ENCODE data around the gene ACADS.
"Not testable (repeated sequence)": the region's sequence is repeated elsewhere in the genome, so short reads cannot be mapped to it uniquely, and the experiment has no call there.

The ACADS gene

GRCh38 chr12:120724720-120725119 is 906 bp upstream of the ACADS start:
- Histone ChIP-seq H3K27ac (ENCODE audit: low read depth, low read length) (no peak overlapping the region), H3K27me3 (ENCODE audit: control insufficient read depth in 1 of 2, insufficient read depth in 2 of 2, low read length in 2 of 2) (no peaks in the 10 kb centered on the region), H3K4me3 (ENCODE audit: low read depth in 1 of 2, low read length in 2 of 2) (peak overlapping the region in 1 of 2 donors; percentile 80), H3K9me3 (ENCODE audit: control insufficient read depth in 1 of 2, low read length in 2 of 2) (no peaks in the 10 kb centered on the region), H3K9ac (ENCODE audit: low read depth in 1 of 2, low read length in 2 of 2) (no peak overlapping the region), H3K4me1 (ENCODE audit: control insufficient read depth in 1 of 2, insufficient read depth in 2 of 2, low read length in 2 of 2) (peaks cover 29 to 42% of the 10 kb centered on the region in 2 donors), H3K36me3 (ENCODE audit: control insufficient read depth in 1 of 2, insufficient read depth in 2 of 2, low read length in 2 of 2) (peaks cover 19 to 63% of the 10 kb centered on the region in 2 donors)

- Histone ChIP-seq H3K4me3 (ENCODE audit: low read depth in 1 of 2, low read length in 2 of 2) (peak overlapping the region; percentile 80 to 88), H3K27ac (ENCODE audit: low read depth, low read length) (no peak overlapping the region)
Observed at GRCh38 chr12:120725151-120725658, 421 bp upstream of the ACADS start.

GRCh38 chr12:120726510-120726793 is 826 bp downstream of the ACADS start:
- Histone ChIP-seq H3K9ac (ENCODE audit: low read depth in 1 of 2, low read length in 2 of 2) (peak overlapping the region; percentile 88 to 93), H3K9me3 (ENCODE audit: control insufficient read depth in 1 of 2, low read length in 2 of 2) (no peaks in the 10 kb centered on the region), H3K4me3 (ENCODE audit: low read depth in 1 of 2, low read length in 2 of 2) (peak overlapping the region; percentile 80 to 88), H3K4me1 (ENCODE audit: control insufficient read depth in 1 of 2, insufficient read depth in 2 of 2, low read length in 2 of 2) (peaks cover 15 to 29% of the 10 kb centered on the region in 2 donors), H3K27me3 (ENCODE audit: control insufficient read depth in 1 of 2, insufficient read depth in 2 of 2, low read length in 2 of 2) (no peaks in the 10 kb centered on the region), H3K27ac (ENCODE audit: low read depth, low read length) (no peak overlapping the region), H3K36me3 (ENCODE audit: control insufficient read depth in 1 of 2, insufficient read depth in 2 of 2, low read length in 2 of 2) (peaks cover 16 to 56% of the 10 kb centered on the region in 2 donors)

More at GRCh38 chr12:120725151-120725658, 421 bp upstream of the ACADS start:
- peak overlapping the region; percentile 88 to 93 for H3K9ac ChIP-seq (ENCODE audit: low read depth in 1 of 2, low read length in 2 of 2)
- H3K9me3 ChIP-seq (ENCODE audit: control insufficient read depth in 1 of 2, low read length in 2 of 2), result no peaks in the 10 kb centered on the region
- H3K4me1 ChIP-seq (ENCODE audit: control insufficient read depth in 1 of 2, insufficient read depth in 2 of 2, low read length in 2 of 2), result peaks cover 25 to 37% of the 10 kb centered on the region in 2 donors
- no peaks in the 10 kb centered on the region for H3K27me3 ChIP-seq (ENCODE audit: control insufficient read depth in 1 of 2, insufficient read depth in 2 of 2, low read length in 2 of 2)
- peaks cover 19 to 60% of the 10 kb centered on the region in 2 donors for H3K36me3 ChIP-seq (ENCODE audit: control insufficient read depth in 1 of 2, insufficient read depth in 2 of 2, low read length in 2 of 2)

- H3K36me3 ChIP-seq (ENCODE audit: control insufficient read depth in 1 of 2, insufficient read depth in 2 of 2, low read length in 2 of 2), result peaks cover 14 to 51% of the 10 kb centered on the region in 2 donors
- H3K4me1 ChIP-seq (ENCODE audit: control insufficient read depth in 1 of 2, insufficient read depth in 2 of 2, low read length in 2 of 2), result peaks cover 15 to 29% of the 10 kb centered on the region in 2 donors
- H3K9ac ChIP-seq (ENCODE audit: low read depth in 1 of 2, low read length in 2 of 2), result peak overlapping the region; percentile 88 to 93
- peak overlapping the region; percentile 80 to 88 for H3K4me3 ChIP-seq (ENCODE audit: low read depth in 1 of 2, low read length in 2 of 2)
- no peaks in the 10 kb centered on the region for H3K27me3 ChIP-seq (ENCODE audit: control insufficient read depth in 1 of 2, insufficient read depth in 2 of 2, low read length in 2 of 2)
- no peak overlapping the region for H3K27ac ChIP-seq (ENCODE audit: low read depth, low read length)
- H3K9me3 ChIP-seq (ENCODE audit: control insufficient read depth in 1 of 2, low read length in 2 of 2), result no peaks in the 10 kb centered on the region
Observed at GRCh38 chr12:120726961-120727360, 1.3 kb downstream of the ACADS start.

GRCh38 chr12:120732198-120732597 is 6.6 kb downstream of the ACADS start:
- H3K9ac ChIP-seq (ENCODE audit: low read depth in 1 of 2, low read length in 2 of 2); H3K27me3 ChIP-seq (ENCODE audit: control insufficient read depth in 1 of 2, insufficient read depth in 2 of 2, low read length in 2 of 2); H3K27ac ChIP-seq (ENCODE audit: low read depth, low read length); H3K4me3 ChIP-seq (ENCODE audit: low read depth in 1 of 2, low read length in 2 of 2); H3K9me3 ChIP-seq (ENCODE audit: control insufficient read depth in 1 of 2, low read length in 2 of 2): not testable (repeated sequence)
- H3K36me3 ChIP-seq (ENCODE audit: control insufficient read depth in 1 of 2, insufficient read depth in 2 of 2, low read length in 2 of 2), result peaks cover 5 to 48% of the 10 kb centered on the region in 2 donors
- peaks cover 0 to 12% of the 10 kb centered on the region in 2 donors for H3K4me1 ChIP-seq (ENCODE audit: control insufficient read depth in 1 of 2, insufficient read depth in 2 of 2, low read length in 2 of 2)

- Histone ChIP-seq H3K9me3 (ENCODE audit: control insufficient read depth in 1 of 2, low read length in 2 of 2) (no peaks in the 10 kb centered on the region), H3K27me3 (ENCODE audit: control insufficient read depth in 1 of 2, insufficient read depth in 2 of 2, low read length in 2 of 2) (no peaks in the 10 kb centered on the region), H3K27ac (ENCODE audit: low read depth, low read length) (no peak overlapping the region), H3K4me1 (ENCODE audit: control insufficient read depth in 1 of 2, insufficient read depth in 2 of 2, low read length in 2 of 2) (peaks cover 0 to 3% of the 10 kb centered on the region in 2 donors), H3K4me3 (ENCODE audit: low read depth in 1 of 2, low read length in 2 of 2) (no peak overlapping the region), H3K9ac (ENCODE audit: low read depth in 1 of 2, low read length in 2 of 2) (no peak overlapping the region), H3K36me3 (ENCODE audit: control insufficient read depth in 1 of 2, insufficient read depth in 2 of 2, low read length in 2 of 2) (peaks cover 5 to 52% of the 10 kb centered on the region in 2 donors)
Observed at GRCh38 chr12:120733574-120733973, 7.9 kb downstream of the ACADS start.

GRCh38 chr12:120734210-120734609 is 8.6 kb downstream of the ACADS start:
- no peak overlapping the region for H3K4me3 ChIP-seq (ENCODE audit: low read depth in 1 of 2, low read length in 2 of 2)

GRCh38 chr12:120735181-120735580 is 9.6 kb downstream of the ACADS start:
- peaks cover 5 to 52% of the 10 kb centered on the region in 2 donors for H3K36me3 ChIP-seq (ENCODE audit: control insufficient read depth in 1 of 2, insufficient read depth in 2 of 2, low read length in 2 of 2)
- H3K9me3 ChIP-seq (ENCODE audit: control insufficient read depth in 1 of 2, low read length in 2 of 2), result no peaks in the 10 kb centered on the region

More at GRCh38 chr12:120734210-120734609, 8.6 kb downstream of the ACADS start:
- Histone ChIP-seq H3K27ac (ENCODE audit: low read depth, low read length) (no peak overlapping the region), H3K27me3 (ENCODE audit: control insufficient read depth in 1 of 2, insufficient read depth in 2 of 2, low read length in 2 of 2) (no peaks in the 10 kb centered on the region), H3K4me1 (ENCODE audit: control insufficient read depth in 1 of 2, insufficient read depth in 2 of 2, low read length in 2 of 2) (no peaks in the 10 kb centered on the region), H3K9me3 (ENCODE audit: control insufficient read depth in 1 of 2, low read length in 2 of 2) (no peaks in the 10 kb centered on the region), H3K36me3 (ENCODE audit: control insufficient read depth in 1 of 2, insufficient read depth in 2 of 2, low read length in 2 of 2) (peaks cover 5 to 53% of the 10 kb centered on the region in 2 donors), H3K9ac (ENCODE audit: low read depth in 1 of 2, low read length in 2 of 2) (no peak overlapping the region)

GRCh38 chr12:120736404-120737331 is 11.0 kb downstream of the ACADS start:
- H3K9me3 ChIP-seq (ENCODE audit: control insufficient read depth in 1 of 2, low read length in 2 of 2), result no peaks in the 10 kb centered on the region
- no peak overlapping the region for H3K4me3 ChIP-seq (ENCODE audit: low read depth in 1 of 2, low read length in 2 of 2)
- no peak overlapping the region for H3K27ac ChIP-seq (ENCODE audit: low read depth, low read length)
- H3K9ac ChIP-seq (ENCODE audit: low read depth in 1 of 2, low read length in 2 of 2), result no peak overlapping the region
- H3K36me3 ChIP-seq (ENCODE audit: control insufficient read depth in 1 of 2, insufficient read depth in 2 of 2, low read length in 2 of 2), result peaks cover 0 to 43% of the 10 kb centered on the region in 2 donors
- no peaks in the 10 kb centered on the region for H3K27me3 ChIP-seq (ENCODE audit: control insufficient read depth in 1 of 2, insufficient read depth in 2 of 2, low read length in 2 of 2)
- peaks cover under 1 to 4% of the 10 kb centered on the region in 2 donors for H3K4me1 ChIP-seq (ENCODE audit: control insufficient read depth in 1 of 2, insufficient read depth in 2 of 2, low read length in 2 of 2)

More at GRCh38 chr12:120735181-120735580, 9.6 kb downstream of the ACADS start:
- H3K27me3 ChIP-seq (ENCODE audit: control insufficient read depth in 1 of 2, insufficient read depth in 2 of 2, low read length in 2 of 2), result no peaks in the 10 kb centered on the region
- H3K4me3 ChIP-seq (ENCODE audit: low read depth in 1 of 2, low read length in 2 of 2), result no peak overlapping the region
- H3K4me1 ChIP-seq (ENCODE audit: control insufficient read depth in 1 of 2, insufficient read depth in 2 of 2, low read length in 2 of 2), result no peaks in the 10 kb centered on the region
- H3K9ac ChIP-seq (ENCODE audit: low read depth in 1 of 2, low read length in 2 of 2), result no peak overlapping the region
- H3K27ac ChIP-seq (ENCODE audit: low read depth, low read length), result no peak overlapping the region

GRCh38 chr12:120737557-120738251 is 12.1 kb downstream of the ACADS start:
- no peak overlapping the region for H3K9ac ChIP-seq (ENCODE audit: low read depth in 1 of 2, low read length in 2 of 2)
- H3K27me3 ChIP-seq (ENCODE audit: control insufficient read depth in 1 of 2, insufficient read depth in 2 of 2, low read length in 2 of 2), result no peaks in the 10 kb centered on the region
- H3K4me1 ChIP-seq (ENCODE audit: control insufficient read depth in 1 of 2, insufficient read depth in 2 of 2, low read length in 2 of 2), result peaks cover 7 to 9% of the 10 kb centered on the region in 2 donors
- H3K4me3 ChIP-seq (ENCODE audit: low read depth in 1 of 2, low read length in 2 of 2), result no peak overlapping the region
- no peaks in the 10 kb centered on the region for H3K9me3 ChIP-seq (ENCODE audit: control insufficient read depth in 1 of 2, low read length in 2 of 2)
- H3K36me3 ChIP-seq (ENCODE audit: control insufficient read depth in 1 of 2, insufficient read depth in 2 of 2, low read length in 2 of 2), result peaks cover 0 to 43% of the 10 kb centered on the region in 2 donors
- H3K27ac ChIP-seq (ENCODE audit: low read depth, low read length), result no peak overlapping the region

Measured in duodenal mucosa (tissue), 2 donors.